ENCODE results near the gene VWA1. TPM values are rescaled to one million over a fixed set of nuclear protein-coding genes. Genes with fewer than 3 reads are reported as not detected.

The VWA1 gene
- total and polyA plus RNA-seq, 4 donors: 18.3 to 81.3 (median 32.2) TPM

DNA sequence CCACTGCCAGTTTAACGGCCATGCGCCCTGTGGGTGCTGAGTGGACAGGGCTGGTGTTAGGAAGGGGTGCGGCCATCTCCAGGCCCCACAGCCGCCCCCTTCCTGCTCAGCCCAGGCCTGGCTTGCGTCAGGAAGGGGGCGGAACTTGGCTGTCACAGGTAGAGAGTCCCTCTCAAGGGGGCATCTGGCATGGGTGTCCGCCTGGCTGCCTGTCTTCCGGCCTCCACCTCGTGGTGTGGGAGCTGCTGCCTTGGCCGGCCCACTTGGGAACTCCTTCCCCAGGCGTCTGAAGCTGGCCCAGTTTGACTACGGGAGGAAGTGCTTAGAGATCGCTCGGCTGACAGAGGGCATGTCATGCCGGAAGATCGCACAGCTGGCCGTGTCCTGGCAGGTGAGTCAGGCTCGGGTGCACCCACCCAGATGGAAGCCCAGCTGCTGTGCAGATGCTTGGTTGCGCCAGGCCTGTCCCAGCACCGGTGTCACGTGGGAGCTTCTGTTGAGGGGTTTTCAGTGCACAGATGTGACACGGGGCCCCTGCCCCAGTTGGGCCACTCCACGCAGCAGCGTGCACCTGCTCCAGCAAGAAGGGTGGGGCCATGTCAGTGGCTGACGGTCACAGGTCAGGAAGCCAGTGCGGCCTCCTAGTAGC is 27.0 kb downstream of the VWA1 start:
- no peak overlapping the region for H3K4me3 ChIP-seq (ENCODE audit: low read depth in 1 of 3, low read length in 3 of 3)
- DNase-seq (ENCODE audit: low spot score): no peak
- H3K9ac ChIP-seq (ENCODE audit: low read depth in 1 of 2, low read length in 2 of 2): no peak overlapping the region
- no peaks in the 10 kb centered on the region for H3K36me3 ChIP-seq (ENCODE audit: control insufficient read depth in 4 of 4, insufficient read depth in 3 of 4, low read depth in 1 of 4, low read length in 3 of 4)
- 81% methylated on average over 26 of the region's 26 CpGs for WGBS
- no peak overlapping the region for H3K27ac ChIP-seq (ENCODE audit: low read depth in 1 of 2, low read length in 2 of 2)
- H3K27me3 ChIP-seq (ENCODE audit: control insufficient read depth in 4 of 4, insufficient read depth in 4 of 4, low read length in 3 of 4): no peaks in the 10 kb centered on the region
- no peaks in the 10 kb centered on the region for H3K9me3 ChIP-seq (ENCODE audit: control insufficient read depth in 4 of 4, low read length in 3 of 4)
- H3K4me1 ChIP-seq (ENCODE audit: control insufficient read depth in 4 of 4, insufficient read depth in 4 of 4, low read length in 3 of 4): peaks cover 0 to 5% (median 0%) of the 10 kb centered on the region in 4 donors
- TF ChIP-seq, protein P1, sequence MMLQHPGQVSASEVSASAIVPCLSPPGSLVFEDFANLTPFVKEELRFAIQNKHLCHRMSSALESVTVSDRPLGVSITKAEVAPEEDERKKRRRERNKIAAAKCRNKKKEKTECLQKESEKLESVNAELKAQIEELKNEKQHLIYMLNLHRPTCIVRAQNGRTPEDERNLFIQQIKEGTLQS (IDR thresholded peaks at IDR 0.05): no peak
- TF ChIP-seq YY1 (IDR thresholded peaks at IDR 0.05): no peak
- no peak for TF ChIP-seq FOXA1 (IDR thresholded peaks at IDR 0.05)
- TF ChIP-seq GABPA (IDR thresholded peaks at IDR 0.05 in 1 of 2, conservative IDR thresholded peaks at IDR 0.05 in 1 of 2): no peak
- TF ChIP-seq EGR1 (IDR thresholded peaks at IDR 0.05; ENCODE audit: low read depth in 2 of 2): no peak
- no peak for TF ChIP-seq RXRA (IDR thresholded peaks at IDR 0.05)
- TF ChIP-seq, protein P2, sequence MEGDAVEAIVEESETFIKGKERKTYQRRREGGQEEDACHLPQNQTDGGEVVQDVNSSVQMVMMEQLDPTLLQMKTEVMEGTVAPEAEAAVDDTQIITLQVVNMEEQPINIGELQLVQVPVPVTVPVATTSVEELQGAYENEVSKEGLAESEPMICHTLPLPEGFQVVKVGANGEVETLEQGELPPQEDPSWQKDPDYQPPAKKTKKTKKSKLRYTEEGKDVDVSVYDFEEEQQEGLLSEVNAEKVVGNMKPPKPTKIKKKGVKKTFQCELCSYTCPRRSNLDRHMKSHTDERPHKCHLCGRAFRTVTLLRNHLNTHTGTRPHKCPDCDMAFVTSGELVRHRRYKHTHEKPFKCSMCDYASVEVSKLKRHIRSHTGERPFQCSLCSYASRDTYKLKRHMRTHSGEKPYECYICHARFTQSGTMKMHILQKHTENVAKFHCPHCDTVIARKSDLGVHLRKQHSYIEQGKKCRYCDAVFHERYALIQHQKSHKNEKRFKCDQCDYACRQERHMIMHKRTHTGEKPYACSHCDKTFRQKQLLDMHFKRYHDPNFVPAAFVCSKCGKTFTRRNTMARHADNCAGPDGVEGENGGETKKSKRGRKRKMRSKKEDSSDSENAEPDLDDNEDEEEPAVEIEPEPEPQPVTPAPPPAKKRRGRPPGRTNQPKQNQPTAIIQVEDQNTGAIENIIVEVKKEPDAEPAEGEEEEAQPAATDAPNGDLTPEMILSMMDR (IDR thresholded peaks at IDR 0.05; ENCODE audit: low read depth, low read length, missing input control): no peak
- no peak for TF ChIP-seq HNF4A (conservative IDR thresholded peaks at IDR 0.05)
- TF ChIP-seq, protein P3, sequence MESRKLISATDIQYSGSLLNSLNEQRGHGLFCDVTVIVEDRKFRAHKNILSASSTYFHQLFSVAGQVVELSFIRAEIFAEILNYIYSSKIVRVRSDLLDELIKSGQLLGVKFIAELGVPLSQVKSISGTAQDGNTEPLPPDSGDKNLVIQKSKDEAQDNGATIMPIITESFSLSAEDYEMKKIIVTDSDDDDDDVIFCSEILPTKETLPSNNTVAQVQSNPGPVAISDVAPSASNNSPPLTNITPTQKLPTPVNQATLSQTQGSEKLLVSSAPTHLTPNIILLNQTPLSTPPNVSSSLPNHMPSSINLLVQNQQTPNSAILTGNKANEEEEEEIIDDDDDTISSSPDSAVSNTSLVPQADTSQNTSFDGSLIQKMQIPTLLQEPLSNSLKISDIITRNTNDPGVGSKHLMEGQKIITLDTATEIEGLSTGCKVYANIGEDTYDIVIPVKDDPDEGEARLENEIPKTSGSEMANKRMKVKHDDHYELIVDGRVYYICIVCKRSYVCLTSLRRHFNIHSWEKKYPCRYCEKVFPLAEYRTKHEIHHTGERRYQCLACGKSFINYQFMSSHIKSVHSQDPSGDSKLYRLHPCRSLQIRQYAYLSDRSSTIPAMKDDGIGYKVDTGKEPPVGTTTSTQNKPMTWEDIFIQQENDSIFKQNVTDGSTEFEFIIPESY (IDR thresholded peaks at IDR 0.05): no peak
- TF ChIP-seq, protein P4, sequence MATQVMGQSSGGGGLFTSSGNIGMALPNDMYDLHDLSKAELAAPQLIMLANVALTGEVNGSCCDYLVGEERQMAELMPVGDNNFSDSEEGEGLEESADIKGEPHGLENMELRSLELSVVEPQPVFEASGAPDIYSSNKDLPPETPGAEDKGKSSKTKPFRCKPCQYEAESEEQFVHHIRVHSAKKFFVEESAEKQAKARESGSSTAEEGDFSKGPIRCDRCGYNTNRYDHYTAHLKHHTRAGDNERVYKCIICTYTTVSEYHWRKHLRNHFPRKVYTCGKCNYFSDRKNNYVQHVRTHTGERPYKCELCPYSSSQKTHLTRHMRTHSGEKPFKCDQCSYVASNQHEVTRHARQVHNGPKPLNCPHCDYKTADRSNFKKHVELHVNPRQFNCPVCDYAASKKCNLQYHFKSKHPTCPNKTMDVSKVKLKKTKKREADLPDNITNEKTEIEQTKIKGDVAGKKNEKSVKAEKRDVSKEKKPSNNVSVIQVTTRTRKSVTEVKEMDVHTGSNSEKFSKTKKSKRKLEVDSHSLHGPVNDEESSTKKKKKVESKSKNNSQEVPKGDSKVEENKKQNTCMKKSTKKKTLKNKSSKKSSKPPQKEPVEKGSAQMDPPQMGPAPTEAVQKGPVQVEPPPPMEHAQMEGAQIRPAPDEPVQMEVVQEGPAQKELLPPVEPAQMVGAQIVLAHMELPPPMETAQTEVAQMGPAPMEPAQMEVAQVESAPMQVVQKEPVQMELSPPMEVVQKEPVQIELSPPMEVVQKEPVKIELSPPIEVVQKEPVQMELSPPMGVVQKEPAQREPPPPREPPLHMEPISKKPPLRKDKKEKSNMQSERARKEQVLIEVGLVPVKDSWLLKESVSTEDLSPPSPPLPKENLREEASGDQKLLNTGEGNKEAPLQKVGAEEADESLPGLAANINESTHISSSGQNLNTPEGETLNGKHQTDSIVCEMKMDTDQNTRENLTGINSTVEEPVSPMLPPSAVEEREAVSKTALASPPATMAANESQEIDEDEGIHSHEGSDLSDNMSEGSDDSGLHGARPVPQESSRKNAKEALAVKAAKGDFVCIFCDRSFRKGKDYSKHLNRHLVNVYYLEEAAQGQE (IDR thresholded peaks at IDR 0.05): no peak
- TF ChIP-seq NR2F2 (IDR thresholded peaks at IDR 0.05): no peak
- TF ChIP-seq RAD21 (IDR thresholded peaks at IDR 0.05): no peak
- TF ChIP-seq TAF1 (conservative IDR thresholded peaks at IDR 0.05): no peak
- TF ChIP-seq, protein P5, sequence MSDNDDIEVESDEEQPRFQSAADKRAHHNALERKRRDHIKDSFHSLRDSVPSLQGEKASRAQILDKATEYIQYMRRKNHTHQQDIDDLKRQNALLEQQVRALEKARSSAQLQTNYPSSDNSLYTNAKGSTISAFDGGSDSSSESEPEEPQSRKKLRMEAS (IDR thresholded peaks at IDR 0.05): no peak

DNA sequence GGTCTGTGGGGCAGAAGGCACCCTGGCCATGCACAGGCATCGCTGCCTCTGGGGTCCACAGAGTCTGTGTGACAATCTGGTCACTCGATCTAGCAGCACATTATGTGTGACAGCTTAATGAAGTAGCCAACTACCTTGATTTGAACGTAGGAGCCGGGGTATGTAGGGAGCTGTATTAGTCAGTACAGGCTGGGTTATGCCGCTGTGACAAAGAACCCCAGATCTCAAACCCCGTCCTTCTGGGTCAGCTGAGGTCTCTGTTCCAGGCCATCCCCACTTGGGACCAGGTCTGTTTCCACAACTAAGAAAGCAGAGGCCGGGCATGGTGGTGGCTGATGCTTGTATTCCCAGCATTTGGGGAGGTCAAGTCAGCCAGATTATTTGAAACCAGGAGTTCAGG is 27.8 kb downstream of the VWA1 start:
- Histone ChIP-seq H3K9ac (ENCODE audit: low read depth in 1 of 2, low read length in 2 of 2) (no peak overlapping the region), H3K4me1 (ENCODE audit: control insufficient read depth in 4 of 4, insufficient read depth in 4 of 4, low read length in 3 of 4) (peaks cover 0 to 5% (median 0%) of the 10 kb centered on the region in 4 donors), H3K27me3 (ENCODE audit: control insufficient read depth in 4 of 4, insufficient read depth in 4 of 4, low read length in 3 of 4) (no peaks in the 10 kb centered on the region), H3K36me3 (ENCODE audit: control insufficient read depth in 4 of 4, insufficient read depth in 3 of 4, low read depth in 1 of 4, low read length in 3 of 4) (no peaks in the 10 kb centered on the region), H3K9me3 (ENCODE audit: control insufficient read depth in 4 of 4, low read length in 3 of 4) (no peaks in the 10 kb centered on the region), H3K27ac (ENCODE audit: low read depth in 1 of 2, low read length in 2 of 2) (no peak overlapping the region), H3K4me3 (ENCODE audit: low read depth in 1 of 3, low read length in 3 of 3) (no peak overlapping the region)
- WGBS: 93% methylated on average over 7 of the region's 7 CpGs
- no peak for DNase-seq (ENCODE audit: low spot score)
- TF ChIP-seq FOXA2 (IDR thresholded peaks at IDR 0.05) (no peak), RAD21 (IDR thresholded peaks at IDR 0.05) (no peak), RXRA (IDR thresholded peaks at IDR 0.05) (no peak), TAF1 (conservative IDR thresholded peaks at IDR 0.05) (no peak), FOXA1 (IDR thresholded peaks at IDR 0.05) (no peak), EGR1 (IDR thresholded peaks at IDR 0.05; ENCODE audit: low read depth in 2 of 2) (no peak), HNF4A (conservative IDR thresholded peaks at IDR 0.05) (no peak), NR2F2 (IDR thresholded peaks at IDR 0.05) (no peak)
- TF ChIP-seq, protein P2 (IDR thresholded peaks at IDR 0.05; ENCODE audit: low read depth, low read length, missing input control): no peak
- TF ChIP-seq, protein P5 (IDR thresholded peaks at IDR 0.05): no peak
- TF ChIP-seq, protein P4 (IDR thresholded peaks at IDR 0.05): no peak

All from liver (tissue), 9 donors.